Naive thymus-derived CD8-positive, alpha-beta T cell (primary cell): ENCODE results near the gene TNFRSF1A. TPM values are rescaled to one million over a fixed set of nuclear protein-coding genes. Genes with fewer than 3 reads are reported as not detected.
A peak's percentile ranks its signal among the peaks of the same experiment; 100 is the strongest.

Experiments used
- ATAC-seq, 2 donors: fragments of 150-1000 bp; cut with Tn5 transposase in 1 of 2; sonication (Bioruptor Pico), chemical (Tn5 transposase) in 1 of 2; 1 replicate in 1 of 2; 2 replicates in 1 of 2; pipeline ENCODE4 v1.10.0; 2021; ENCODE audit warnings: mild to moderate bottlenecking in 2 of 2, moderate library complexity in 2 of 2
- POLR2A ChIA-PET: fragments of 350-600 bp; sonication (Branson Sonifier 250); formaldehyde crosslinking; loops from one replicate; lab custom pipeline; 2021; ENCODE audit warnings: antibody characterized with exemption; lab: Charles Lee
- DNase-seq, 10 donors: peaks; one replicate each; pipeline versions ENCODE4 v3.0.0 to v3.0.0-alpha.2; 2020 to 2022
- H3K27ac Mint-ChIP-seq, 10 donors: one replicate each; pipeline ENCODE4 v1.8.0; 2020 to 2022; ENCODE audit warnings: mild to moderate bottlenecking in 10 of 10, mixed read lengths in 10 of 10, moderate library complexity in 4 of 10, inconsistent platforms in 1 of 10
- H3K27me3 Mint-ChIP-seq, 5 donors: one replicate each; pipeline ENCODE4 v1.8.0; 2021 to 2022; ENCODE audit warnings: mixed read lengths in 5 of 5
- H3K36me3 Mint-ChIP-seq, 3 donors: one replicate each; pipeline ENCODE4 v1.8.0; 2020 to 2022; ENCODE audit warnings: mixed read lengths in 3 of 3, mild to moderate bottlenecking in 2 of 3, inconsistent platforms in 1 of 3
- H3K4me1 Mint-ChIP-seq, 4 donors: one replicate each; pipeline ENCODE4 v1.8.0; 2021 to 2022; ENCODE audit warnings: mixed read lengths in 4 of 4
- H3K4me3 Mint-ChIP-seq, 10 donors: one replicate each; pipeline ENCODE4 v1.8.0; 2020 to 2022; ENCODE audit warnings: mild to moderate bottlenecking in 10 of 10, mixed read lengths in 10 of 10, moderate library complexity in 6 of 10, inconsistent platforms in 1 of 10
- H3K9me3 Mint-ChIP-seq, 9 donors: one replicate each; pipeline ENCODE4 v1.8.0; 2020 to 2022; ENCODE audit warnings: mixed read lengths in 9 of 9, mild to moderate bottlenecking in 3 of 9, inconsistent platforms in 1 of 9, moderate library complexity in 1 of 9
- polyA plus RNA-seq, 3 donors: library from polyadenylated mRNA; unstranded; fragments of 300-500 nt; fragmentation: Illumina TruSeq; gene quantifications; one replicate each; pipeline ENCODE4 v1.2.3, GENCODE V29; 2021
- total RNA-seq, 8 experiments: library from RNA in 2 of 8; stranded (reverse) in 2 of 8; gene quantifications; one replicate each; pipeline ENCODE4 v1.2.3 and lab custom pipeline; 2021 to 2026

Gene TNFRSF1A
- total and polyA plus RNA-seq, 5 experiments from 2014 or later, result 19.5 to 97.6 (median 43.7) TPM

DNA sequence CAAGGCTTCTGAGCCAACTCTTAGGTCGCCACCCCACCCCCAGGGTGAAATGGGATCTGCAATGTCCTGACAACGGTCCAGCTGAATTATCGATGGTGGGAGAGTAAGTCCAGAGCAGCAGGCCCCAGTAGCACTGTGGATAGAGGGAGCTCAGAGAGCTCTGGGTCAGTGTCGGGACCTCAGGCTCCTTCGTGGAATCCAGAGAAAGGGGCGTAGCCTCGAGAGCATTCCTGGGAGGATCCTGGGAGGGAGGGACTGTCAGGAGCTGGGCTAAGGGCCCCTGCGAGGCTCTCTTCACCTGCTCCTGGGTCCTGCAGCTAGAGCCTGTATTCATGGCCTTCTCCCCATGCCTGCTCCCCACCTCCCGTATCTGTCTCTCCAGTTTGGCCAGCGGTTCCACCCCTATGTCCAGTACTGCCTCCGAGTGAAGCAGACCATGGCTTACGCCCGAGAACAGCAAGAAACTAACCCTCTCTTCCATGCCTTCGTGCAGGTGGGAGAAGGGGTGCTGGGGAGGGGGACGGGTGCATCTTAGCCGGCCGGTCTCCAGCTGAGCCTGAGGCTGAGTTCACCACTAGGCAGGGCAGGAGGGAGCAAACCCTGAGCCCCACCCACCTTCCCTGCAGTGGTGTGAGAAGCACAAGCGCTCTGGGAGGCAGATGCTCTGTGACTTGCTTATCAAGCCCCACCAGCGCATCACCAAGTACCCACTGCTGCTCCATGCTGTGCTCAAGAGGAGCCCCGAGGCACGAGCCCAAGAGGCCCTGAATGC, 24.8 kb downstream of the TNFRSF1A start:
- peaks cover 0 to 7% (median 0%) of the 10 kb centered on the region in 5 donors for H3K27me3 Mint-ChIP-seq
- peak overlapping the region in 4 of 10 donors; percentile 31 to 77 (median 73) for H3K4me3 Mint-ChIP-seq
- H3K9me3 Mint-ChIP-seq, result no peaks in the 10 kb centered on the region
- ATAC-seq (no peak), DNase-seq (peak in 1 of 10 donors; percentile 60)
- H3K4me1 Mint-ChIP-seq, result peaks cover 26 to 41% (median 36%) of the 10 kb centered on the region in 4 donors
- POLR2A ChIA-PET, result interaction anchor here (0.6 kb wide), 1 partner anchor 33 kb away, joined by 3 read pairs; no protein-coding TSS in a partner anchor
- no peaks in the 10 kb centered on the region for H3K36me3 Mint-ChIP-seq
- H3K27ac Mint-ChIP-seq, result peak overlapping the region in 2 of 10 donors; percentile 24 to 85

DNA sequence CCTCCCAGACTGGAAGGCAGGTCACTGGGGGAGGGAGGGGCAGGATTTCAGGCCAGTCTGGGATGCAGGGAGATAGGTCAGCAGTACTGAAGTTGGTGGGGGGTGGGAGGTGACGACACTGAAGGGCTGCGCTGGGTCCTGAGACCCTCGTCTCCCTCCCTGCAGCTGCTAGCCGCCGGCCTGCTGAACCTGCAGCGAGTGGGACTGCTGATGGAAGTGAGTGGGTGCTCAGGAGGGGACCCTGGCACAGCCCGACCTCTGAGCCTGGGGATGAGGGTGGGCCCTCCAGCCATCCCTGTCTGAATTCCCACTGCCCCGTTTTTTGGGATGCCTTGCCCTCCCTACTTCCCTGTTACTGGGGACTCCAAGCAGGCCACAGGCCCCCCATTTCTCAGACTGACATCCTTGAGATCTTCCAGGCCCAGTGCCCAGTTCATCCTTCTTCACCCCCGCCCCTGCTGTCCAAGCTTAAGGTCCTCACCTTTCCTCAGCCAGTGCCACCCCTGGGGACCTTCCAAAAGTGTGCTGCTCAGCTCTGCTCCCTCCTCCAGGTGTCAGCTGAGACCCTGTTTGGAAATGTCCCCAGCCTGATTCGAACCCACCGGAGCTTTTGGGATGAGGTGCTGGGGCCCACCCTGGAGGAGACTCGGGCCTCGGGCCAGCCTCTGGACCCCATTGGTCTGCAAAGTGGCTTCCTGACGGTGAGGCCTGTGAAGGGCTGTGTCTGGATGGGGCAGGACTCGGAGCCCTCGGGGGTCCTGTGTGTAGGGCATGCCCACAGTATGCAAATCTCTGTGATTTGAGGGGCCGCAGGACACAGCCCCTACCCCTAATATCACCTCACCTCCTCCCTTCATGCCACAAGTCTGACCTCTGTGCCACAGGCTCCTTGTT, 25.9 kb downstream of the TNFRSF1A start:
- H3K4me3 Mint-ChIP-seq, result no peak overlapping the region
- POLR2A ChIA-PET, result interaction anchor here (0.6 kb wide), 1 partner anchor 73 kb away, joined by 3 read pairs; no protein-coding TSS in a partner anchor
- no peak for ATAC-seq
- H3K36me3 Mint-ChIP-seq, result no peaks in the 10 kb centered on the region
- H3K27ac Mint-ChIP-seq, result peak overlapping the region in 2 of 10 donors; percentile 34 to 79
- H3K4me1 Mint-ChIP-seq, result peaks cover 24 to 32% (median 31%) of the 10 kb centered on the region in 4 donors
- DNase-seq, result no peak
- H3K9me3 Mint-ChIP-seq, result no peaks in the 10 kb centered on the region
- peaks cover 0 to 8% (median 0%) of the 10 kb centered on the region in 5 donors for H3K27me3 Mint-ChIP-seq

DNA sequence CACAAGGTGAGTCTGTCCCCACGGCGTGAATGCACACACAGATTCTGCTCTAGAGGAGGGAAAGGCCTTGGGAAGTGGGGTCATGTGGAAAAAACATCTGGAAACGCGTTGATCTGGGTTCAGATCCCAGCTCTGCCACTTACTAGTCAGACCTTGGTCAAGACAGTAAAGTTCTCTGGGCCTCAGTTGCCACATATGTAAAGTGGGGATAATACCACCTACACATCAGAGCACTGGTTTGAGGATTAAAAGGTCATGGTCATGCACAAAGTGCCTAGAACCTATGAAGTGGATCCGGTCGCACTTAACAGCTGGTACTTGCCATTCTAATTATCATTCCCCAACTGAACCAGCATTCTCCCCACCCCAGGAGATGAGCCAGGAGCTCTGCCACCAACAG, 26.7 kb downstream of the TNFRSF1A start:
- H3K4me1 Mint-ChIP-seq, result peaks cover 24 to 31% (median 26%) of the 10 kb centered on the region in 4 donors
- no peaks in the 10 kb centered on the region for H3K9me3 Mint-ChIP-seq
- DNase-seq, result no peak
- no peak for ATAC-seq
- H3K27me3 Mint-ChIP-seq, result peaks cover 0 to 8% (median 0%) of the 10 kb centered on the region in 5 donors
- no peaks in the 10 kb centered on the region for H3K36me3 Mint-ChIP-seq
- POLR2A ChIA-PET, result interaction anchor here (0.5 kb wide), 1 partner anchor 119 kb away, joined by 6 read pairs; no protein-coding TSS in a partner anchor
- no peak overlapping the region for H3K4me3 Mint-ChIP-seq
- H3K27ac Mint-ChIP-seq, result no peak overlapping the region

DNA sequence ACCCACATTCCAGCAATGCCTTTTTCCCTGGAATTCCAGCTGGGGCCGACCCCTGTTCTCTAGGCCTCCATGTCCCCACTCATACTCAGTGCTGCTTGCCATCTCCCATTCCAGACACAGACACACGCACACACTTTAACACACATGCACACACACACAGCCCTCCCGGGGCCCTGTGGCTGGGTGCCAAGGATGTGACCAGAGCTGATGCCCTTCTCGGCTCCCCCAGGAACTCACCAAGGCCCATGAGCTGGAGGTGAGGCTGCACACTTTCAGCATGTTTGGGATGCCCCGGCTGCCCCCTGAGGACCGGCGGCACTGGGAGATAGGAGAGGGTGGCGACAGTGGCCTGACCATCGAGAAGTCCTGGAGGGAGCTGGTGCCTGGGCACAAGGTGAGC, 27.1 kb downstream of the TNFRSF1A start:
- no peak for ATAC-seq
- Mint-ChIP-seq H3K9me3 (no peaks in the 10 kb centered on the region), H3K4me3 (no peak overlapping the region), H3K36me3 (no peaks in the 10 kb centered on the region), H3K27ac (peak overlapping the region in 1 of 10 donors; percentile 43), H3K4me1 (peaks cover 20 to 27% (median 22%) of the 10 kb centered on the region in 4 donors), H3K27me3 (peaks cover 0 to 7% (median 0%) of the 10 kb centered on the region in 5 donors)
- POLR2A ChIA-PET, result interaction anchor here (0.5 kb wide), 1 partner anchor 119 kb away, joined by 6 read pairs; no protein-coding TSS in a partner anchor
- DNase-seq, result no peak

DNA sequence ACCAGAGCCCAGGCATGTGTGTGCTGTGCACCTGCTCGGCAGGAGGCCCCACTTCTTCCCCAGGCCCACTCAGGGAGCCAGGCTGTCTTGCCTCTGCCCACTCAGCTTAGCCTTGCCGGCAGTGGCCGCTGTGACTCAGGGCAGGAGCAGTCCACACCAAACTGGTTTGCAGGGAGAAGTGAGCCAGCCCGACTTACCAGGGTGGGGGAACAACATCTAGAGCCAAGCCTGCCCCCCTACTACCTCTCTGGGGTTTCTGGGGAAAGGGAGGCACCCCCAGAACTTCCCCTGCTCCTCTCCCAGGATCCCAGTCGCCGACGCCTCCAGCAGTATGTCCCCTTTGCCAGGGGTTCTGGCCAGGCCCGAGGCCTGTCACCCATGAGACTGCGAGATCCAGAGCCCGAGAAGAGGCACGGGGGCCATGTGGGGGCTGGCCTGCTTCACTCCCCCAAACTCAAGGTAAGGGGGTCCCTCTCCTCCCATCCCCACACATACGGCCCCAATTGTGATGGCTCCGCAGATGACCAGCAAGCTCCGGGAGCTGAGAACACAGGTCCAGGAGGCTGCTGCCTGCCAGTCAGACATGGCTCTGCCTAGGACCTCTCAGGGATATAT, 28.4 kb downstream of the TNFRSF1A start:
- no peak overlapping the region for H3K4me3 Mint-ChIP-seq
- peaks cover 10 to 14% (median 11%) of the 10 kb centered on the region in 4 donors for H3K4me1 Mint-ChIP-seq
- peaks cover 2 to 14% (median 7%) of the 10 kb centered on the region in 5 donors for H3K27me3 Mint-ChIP-seq
- POLR2A ChIA-PET, result interaction anchor here (0.6 kb wide), 1 partner anchor 19 kb away, joined by 3 read pairs; no protein-coding TSS in a partner anchor
- DNase-seq (no peak), ATAC-seq (no peak)
- H3K36me3 Mint-ChIP-seq, result no peaks in the 10 kb centered on the region
- H3K9me3 Mint-ChIP-seq, result no peaks in the 10 kb centered on the region
- H3K27ac Mint-ChIP-seq, result no peak overlapping the region

DNA sequence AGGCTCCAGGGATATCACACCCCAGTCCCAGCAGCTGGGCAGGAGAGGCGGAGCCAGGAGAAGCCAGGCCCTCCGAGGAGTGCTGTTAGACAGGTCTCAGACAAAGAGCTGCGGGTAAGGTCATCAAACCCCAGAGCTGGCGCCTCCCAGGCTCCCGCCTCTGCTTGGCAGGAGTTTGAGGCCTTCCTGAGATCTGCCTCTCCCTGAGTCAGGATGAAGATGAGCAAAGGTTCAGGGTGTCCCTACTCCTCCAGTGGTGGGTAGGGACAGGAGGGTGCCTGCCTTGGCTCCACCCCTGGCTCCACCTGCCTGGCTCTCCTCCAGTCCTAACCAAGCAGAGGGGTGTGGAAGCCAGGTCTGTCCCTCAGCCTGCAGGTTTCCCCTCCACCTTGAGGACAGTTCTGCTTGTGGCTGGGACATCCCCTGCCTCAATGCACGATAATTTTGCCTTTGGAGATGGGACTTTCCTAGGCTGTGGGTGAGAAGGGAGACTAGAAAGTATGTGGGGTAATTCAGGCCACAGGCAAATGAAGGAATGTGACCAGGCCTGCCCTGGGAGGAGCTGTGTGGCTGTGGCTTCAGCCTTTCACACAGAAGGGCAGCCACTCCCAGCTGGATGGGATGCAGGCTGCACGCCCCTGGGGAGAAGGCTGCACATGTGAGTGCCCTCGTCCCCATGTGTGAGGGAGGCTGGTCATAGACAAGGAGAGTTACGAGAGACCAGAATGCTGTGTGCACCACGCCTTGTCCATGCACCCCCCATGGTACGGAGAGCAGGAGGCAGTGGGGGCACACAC, 29.1 kb downstream of the TNFRSF1A start:
- Mint-ChIP-seq H3K4me1 (peaks cover 3 to 7% (median 5%) of the 10 kb centered on the region in 4 donors), H3K36me3 (no peaks in the 10 kb centered on the region), H3K4me3 (peak overlapping the region in 1 of 10 donors; percentile 4), H3K27ac (no peak overlapping the region), H3K9me3 (no peaks in the 10 kb centered on the region), H3K27me3 (peaks cover 2 to 14% (median 11%) of the 10 kb centered on the region in 5 donors)
- POLR2A ChIA-PET, result no interaction called here
- no peak for DNase-seq
- peak in 1 of 2 donors; percentile 31 for ATAC-seq

DNA sequence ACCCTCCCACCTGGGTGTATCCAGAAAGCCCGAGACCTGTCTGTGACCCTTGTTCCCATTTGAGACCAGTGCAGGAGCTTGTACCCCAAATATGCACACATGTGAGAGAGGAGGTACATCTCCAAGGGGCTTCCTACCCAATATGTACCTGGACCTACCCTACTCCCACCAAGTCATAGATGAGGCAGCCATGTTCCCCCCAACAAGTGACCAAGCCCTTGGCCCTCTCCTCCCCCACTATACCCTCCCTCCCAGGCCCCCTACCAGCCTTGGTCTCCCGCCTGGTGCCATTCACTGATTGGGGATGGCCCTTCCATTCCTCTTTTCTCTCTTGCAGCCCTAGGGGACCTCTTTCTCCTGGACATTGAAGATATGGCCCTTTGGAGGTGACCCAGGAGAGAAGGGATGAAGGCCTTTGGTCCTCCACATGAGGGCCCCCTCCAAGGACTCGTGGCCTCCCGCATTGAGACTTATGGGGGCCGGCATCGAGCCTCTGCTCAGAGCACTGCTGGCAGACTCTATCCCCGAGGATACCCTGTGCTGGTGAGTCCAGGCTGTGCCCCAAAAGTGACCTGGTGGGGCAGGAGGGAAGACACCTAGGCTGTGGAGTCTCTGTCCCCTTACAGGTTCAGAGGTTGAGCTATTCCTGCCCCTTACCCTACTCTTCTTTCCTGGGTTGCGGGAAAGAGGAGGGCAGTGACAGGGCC, 29.9 kb downstream of the TNFRSF1A start:
- POLR2A ChIA-PET, result no interaction called here
- ATAC-seq (no peak), DNase-seq (no peak)
- Mint-ChIP-seq H3K4me1 (peaks cover 0 to 3% (median 1%) of the 10 kb centered on the region in 4 donors), H3K27ac (no peak overlapping the region), H3K4me3 (peak overlapping the region in 3 of 10 donors; percentile 4 to 32 (median 30)), H3K9me3 (no peaks in the 10 kb centered on the region), H3K36me3 (no peaks in the 10 kb centered on the region), H3K27me3 (peaks cover 2 to 14% (median 11%) of the 10 kb centered on the region in 5 donors)

DNA sequence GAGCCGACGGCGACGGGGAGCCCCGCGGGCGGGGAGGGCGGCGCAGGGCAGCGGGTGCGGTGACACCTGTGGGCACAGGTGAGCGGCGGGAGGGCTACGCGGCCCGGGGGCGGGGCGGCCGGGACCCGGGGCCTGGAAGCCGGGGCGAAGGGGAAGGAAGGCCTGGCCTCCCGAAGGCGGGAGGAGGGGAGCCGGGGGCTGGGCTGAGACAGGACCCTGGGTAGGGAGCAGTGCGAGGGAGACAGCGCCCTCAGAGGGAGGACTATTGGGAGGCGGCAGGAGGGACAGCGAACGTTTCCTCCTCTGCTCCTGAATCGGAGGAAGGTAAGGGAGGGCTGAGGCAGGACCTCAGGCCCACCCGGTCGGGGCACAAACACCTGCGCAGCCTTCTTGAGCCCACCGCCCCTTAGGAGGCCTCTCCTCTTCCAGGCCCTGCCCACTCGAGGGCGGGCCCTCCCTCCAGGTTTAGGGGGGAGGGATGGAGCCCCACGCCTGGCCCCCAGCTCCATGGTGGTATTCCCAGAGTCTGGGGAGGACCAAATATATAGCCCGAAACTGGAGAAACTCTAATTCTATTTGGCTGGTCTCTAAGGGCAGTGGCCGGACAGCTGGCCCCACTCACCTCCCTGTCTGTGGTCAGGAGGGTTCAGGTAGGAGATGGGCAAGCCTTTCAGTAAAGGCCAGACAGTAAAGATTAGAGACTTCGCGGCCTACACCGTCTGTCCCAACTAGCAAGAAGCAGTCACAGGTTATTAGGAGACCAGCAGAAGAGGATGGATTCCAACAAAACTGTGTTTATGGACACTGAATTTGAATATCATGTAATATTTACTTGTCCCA, 30.9 kb downstream of the TNFRSF1A start:
- H3K4me3 Mint-ChIP-seq, result peak overlapping the region in 6 of 10 donors; percentile 28 to 46 (median 43)
- no peaks in the 10 kb centered on the region for H3K9me3 Mint-ChIP-seq
- H3K27ac Mint-ChIP-seq, result no peak overlapping the region
- ATAC-seq, result peak in 1 of 2 donors; percentile 57
- peaks cover 2 to 18% (median 11%) of the 10 kb centered on the region in 5 donors for H3K27me3 Mint-ChIP-seq
- POLR2A ChIA-PET, result no interaction called here
- H3K36me3 Mint-ChIP-seq, result no peaks in the 10 kb centered on the region
- H3K4me1 Mint-ChIP-seq, result peaks cover 0 to 2% (median under 1%) of the 10 kb centered on the region in 4 donors
- no peak for DNase-seq

DNA sequence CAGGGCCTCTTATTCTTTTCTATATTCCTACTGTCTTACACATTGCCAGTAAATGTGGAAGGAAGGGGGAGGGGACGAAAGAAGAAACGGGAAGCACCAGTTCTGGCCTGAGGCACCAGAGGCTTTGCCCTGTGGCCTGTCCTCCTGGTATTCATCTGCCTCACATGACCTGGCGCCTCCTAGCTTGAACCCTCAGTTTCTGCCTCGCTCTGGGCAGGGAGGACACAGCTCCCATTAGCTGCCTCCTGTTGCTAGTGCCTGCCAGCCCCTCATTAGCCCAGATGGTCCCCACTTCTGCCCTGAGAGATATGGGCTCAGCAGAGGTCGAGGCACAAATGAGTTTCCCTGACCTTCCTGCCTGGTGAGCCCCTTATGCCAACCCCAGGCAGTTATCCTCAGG, 34.3 kb downstream of the TNFRSF1A start:
- H3K27ac Mint-ChIP-seq, result no peak overlapping the region
- no peaks in the 10 kb centered on the region for H3K36me3 Mint-ChIP-seq
- no peak overlapping the region for H3K4me3 Mint-ChIP-seq
- peaks cover 3 to 26% (median 13%) of the 10 kb centered on the region in 5 donors for H3K27me3 Mint-ChIP-seq
- no peaks in the 10 kb centered on the region for H3K9me3 Mint-ChIP-seq
- POLR2A ChIA-PET, result no interaction called here
- H3K4me1 Mint-ChIP-seq, result peaks cover 0 to 2% (median 0%) of the 10 kb centered on the region in 4 donors
- no peak for DNase-seq
- no peak for ATAC-seq

DNA sequence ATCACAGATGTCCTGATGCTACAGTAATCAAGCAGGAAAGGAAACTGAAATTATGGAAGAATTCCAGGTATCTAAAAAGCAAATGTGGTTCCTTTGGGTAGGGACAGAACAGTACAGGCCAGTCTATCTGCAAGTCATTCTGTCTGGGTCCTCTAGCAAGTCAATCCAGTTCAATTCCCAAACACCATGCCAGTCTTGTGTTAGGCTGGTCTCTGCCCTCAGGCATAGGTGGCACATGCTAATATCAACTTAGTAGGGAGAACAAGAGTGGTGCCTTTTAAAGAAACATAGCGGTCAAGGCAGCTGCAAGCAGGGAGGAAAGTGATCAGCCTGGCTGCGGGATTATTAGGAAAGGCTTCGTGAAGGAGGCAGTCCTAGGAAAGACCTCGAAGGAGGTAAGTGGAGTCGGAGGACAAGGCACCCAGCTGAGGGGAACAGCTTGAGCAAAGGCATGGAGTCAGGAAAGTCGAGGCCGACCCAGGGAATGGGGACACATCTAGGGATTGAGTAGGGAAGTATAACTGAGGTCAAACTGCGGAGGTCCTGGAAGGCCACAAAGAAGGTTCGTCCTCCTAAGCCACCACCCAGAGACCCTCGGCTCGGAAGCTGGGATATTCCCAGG, 35.2 kb downstream of the TNFRSF1A start:
- H3K4me3 Mint-ChIP-seq, result no peak overlapping the region
- H3K4me1 Mint-ChIP-seq, result peaks cover 0 to 2% (median 0%) of the 10 kb centered on the region in 4 donors
- H3K27ac Mint-ChIP-seq, result peak overlapping the region in 1 of 10 donors; percentile 70
- H3K36me3 Mint-ChIP-seq, result no peaks in the 10 kb centered on the region
- peaks cover 3 to 26% (median 13%) of the 10 kb centered on the region in 5 donors for H3K27me3 Mint-ChIP-seq
- DNase-seq, result no peak
- H3K9me3 Mint-ChIP-seq, result no peaks in the 10 kb centered on the region
- no peak for ATAC-seq
- POLR2A ChIA-PET, result no interaction called here
